ENCODE data around the gene ABCA8.

Gene ABCA8

DNA sequence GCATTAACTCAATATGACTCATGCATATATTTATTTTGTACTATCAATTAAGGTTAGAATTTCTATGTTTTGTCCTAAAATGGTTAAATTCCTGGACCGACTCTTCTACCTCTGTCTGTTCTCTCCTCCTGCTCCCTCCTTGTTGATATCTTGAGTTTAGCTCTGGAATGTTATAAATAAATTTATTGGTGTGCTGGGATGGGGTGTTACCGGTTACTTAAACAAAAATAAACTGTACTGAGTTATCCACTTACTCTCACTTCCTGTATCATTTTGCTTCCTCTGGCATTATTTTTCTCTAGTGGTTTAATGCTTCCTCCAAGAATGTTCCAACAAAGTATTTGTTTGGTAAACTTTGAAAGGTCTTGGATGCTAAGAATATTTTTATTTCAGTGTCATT lies 120.1 kb downstream of the ABCA8 start (continued):
- TF ChIP-seq, protein P1, sequence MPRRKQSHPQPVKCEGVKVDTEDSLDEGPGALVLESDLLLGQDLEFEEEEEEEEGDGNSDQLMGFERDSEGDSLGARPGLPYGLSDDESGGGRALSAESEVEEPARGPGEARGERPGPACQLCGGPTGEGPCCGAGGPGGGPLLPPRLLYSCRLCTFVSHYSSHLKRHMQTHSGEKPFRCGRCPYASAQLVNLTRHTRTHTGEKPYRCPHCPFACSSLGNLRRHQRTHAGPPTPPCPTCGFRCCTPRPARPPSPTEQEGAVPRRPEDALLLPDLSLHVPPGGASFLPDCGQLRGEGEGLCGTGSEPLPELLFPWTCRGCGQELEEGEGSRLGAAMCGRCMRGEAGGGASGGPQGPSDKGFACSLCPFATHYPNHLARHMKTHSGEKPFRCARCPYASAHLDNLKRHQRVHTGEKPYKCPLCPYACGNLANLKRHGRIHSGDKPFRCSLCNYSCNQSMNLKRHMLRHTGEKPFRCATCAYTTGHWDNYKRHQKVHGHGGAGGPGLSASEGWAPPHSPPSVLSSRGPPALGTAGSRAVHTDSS (tag by site-specific recombination; IDR thresholded peaks at IDR 0.05): no peak
- TF ChIP-seq, protein P2, sequence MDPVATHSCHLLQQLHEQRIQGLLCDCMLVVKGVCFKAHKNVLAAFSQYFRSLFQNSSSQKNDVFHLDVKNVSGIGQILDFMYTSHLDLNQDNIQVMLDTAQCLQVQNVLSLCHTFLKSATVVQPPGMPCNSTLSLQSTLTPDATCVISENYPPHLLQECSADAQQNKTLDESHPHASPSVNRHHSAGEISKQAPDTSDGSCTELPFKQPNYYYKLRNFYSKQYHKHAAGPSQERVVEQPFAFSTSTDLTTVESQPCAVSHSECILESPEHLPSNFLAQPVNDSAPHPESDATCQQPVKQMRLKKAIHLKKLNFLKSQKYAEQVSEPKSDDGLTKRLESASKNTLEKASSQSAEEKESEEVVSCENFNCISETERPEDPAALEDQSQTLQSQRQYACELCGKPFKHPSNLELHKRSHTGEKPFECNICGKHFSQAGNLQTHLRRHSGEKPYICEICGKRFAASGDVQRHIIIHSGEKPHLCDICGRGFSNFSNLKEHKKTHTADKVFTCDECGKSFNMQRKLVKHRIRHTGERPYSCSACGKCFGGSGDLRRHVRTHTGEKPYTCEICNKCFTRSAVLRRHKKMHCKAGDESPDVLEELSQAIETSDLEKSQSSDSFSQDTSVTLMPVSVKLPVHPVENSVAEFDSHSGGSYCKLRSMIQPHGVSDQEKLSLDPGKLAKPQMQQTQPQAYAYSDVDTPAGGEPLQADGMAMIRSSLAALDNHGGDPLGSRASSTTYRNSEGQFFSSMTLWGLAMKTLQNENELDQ (tag by site-specific recombination; IDR thresholded peaks at IDR 0.05; ENCODE audit: low read depth): no peak
- TF ChIP-seq ZNF654 (tag by site-specific recombination; IDR thresholded peaks at IDR 0.05; ENCODE audit: low read depth) (no peak), KLF1 (tag by site-specific recombination; IDR thresholded peaks at IDR 0.05) (no peak), ZNF423 (tag by site-specific recombination; IDR thresholded peaks at IDR 0.05) (no peak), ZNF768 (tag by site-specific recombination; IDR thresholded peaks at IDR 0.05) (no peak), ZNF837 (tag by site-specific recombination; IDR thresholded peaks at IDR 0.05) (no peak), ZNF223 (tag by site-specific recombination; IDR thresholded peaks at IDR 0.05) (no peak), ZNF791 (tag by site-specific recombination; IDR thresholded peaks at IDR 0.05) (no peak)
- TF ChIP-seq, protein P3, sequence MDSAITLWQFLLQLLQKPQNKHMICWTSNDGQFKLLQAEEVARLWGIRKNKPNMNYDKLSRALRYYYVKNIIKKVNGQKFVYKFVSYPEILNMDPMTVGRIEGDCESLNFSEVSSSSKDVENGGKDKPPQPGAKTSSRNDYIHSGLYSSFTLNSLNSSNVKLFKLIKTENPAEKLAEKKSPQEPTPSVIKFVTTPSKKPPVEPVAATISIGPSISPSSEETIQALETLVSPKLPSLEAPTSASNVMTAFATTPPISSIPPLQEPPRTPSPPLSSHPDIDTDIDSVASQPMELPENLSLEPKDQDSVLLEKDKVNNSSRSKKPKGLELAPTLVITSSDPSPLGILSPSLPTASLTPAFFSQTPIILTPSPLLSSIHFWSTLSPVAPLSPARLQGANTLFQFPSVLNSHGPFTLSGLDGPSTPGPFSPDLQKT (IDR thresholded peaks at IDR 0.05; ENCODE audit: borderline replicate concordance, low read depth, low read length): no peak

DNA sequence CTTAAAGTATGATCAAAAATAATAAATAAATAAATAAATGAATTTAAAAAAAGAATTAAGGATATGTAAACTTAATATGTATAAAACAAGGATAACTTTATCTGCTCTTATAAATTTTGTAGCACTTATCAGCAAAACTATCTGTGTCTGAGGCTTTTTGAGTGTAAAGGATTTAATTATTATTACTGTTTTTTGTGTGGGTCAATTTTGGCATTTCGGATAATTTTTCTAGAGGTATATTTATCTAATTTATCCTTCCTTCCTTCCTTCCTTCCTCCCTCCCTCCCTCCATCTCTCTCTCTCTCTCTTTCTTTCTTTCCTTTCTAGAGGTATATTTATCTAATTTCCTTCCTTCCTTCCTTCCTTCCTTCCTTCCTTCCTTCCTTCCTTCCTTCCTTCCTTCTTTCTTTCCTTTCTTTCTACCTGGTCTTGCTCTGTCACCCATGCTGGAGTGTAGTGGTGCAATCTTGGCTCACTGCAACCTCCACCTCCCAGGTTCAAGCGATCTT lies 120.8 kb downstream of the ABCA8 start:
- Histone ChIP-seq H3K9me3 (ENCODE audit: control insufficient read depth, insufficient read depth, low read depth, low read length) (no peaks in the 10 kb centered on the region), H3K4me3 (ENCODE audit: low read depth, low read length) (no peak overlapping the region), H3K27ac (ENCODE audit: extremely low read depth, low read depth, low read length) (no peak overlapping the region), H3K36me3 (ENCODE audit: control insufficient read depth in 2 of 2, insufficient read depth in 1 of 2, low read length in 2 of 2) (no peaks in the 10 kb centered on the region), H3K4me1 (ENCODE audit: control insufficient read depth, insufficient read depth, low read length) (no peaks in the 10 kb centered on the region)
- CTCF ChIA-PET: no interaction called here
- TF ChIP-seq ZFP69B (tag by site-specific recombination; IDR thresholded peaks at IDR 0.05) (no peak), ZNF366 (tag by site-specific recombination; conservative IDR thresholded peaks at IDR 0.05) (peak; percentile 82)
- POLR2A ChIA-PET: no interaction called here

DNA sequence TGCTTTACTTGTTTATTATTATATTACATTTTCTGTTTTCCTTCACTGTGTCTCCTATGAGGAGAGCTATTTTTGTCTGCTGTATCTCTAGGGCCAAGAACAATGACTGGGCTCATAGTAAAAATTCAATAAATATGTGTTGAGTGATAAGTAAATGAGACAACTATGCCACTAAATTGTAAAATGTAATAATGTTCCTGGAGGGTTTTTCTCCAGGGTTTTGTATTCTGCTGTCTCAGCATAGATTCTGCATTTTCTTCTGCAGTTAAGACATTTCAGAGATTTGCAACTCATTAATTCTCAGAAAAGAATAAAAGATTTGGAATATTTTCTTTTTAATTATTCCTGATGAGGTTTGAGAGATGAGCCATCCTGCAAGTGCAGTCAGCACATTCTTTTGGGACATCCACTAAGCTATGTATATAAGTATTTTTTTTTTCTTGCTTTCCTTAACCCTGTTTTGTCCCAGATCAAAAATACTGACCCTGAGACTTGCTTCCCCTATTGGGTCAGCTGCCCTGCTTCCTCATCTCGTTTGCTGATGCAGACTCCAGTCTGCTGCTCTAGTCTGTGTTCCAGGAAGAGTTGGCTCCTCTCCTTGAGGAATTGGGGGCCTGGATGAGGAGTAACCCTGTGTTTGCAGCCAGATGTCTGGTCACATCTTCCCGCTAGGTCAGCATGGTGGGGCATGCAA lies 122.9 kb downstream of the ABCA8 start:
- H3K4me1 ChIP-seq (ENCODE audit: control insufficient read depth, insufficient read depth, low read length): no peaks in the 10 kb centered on the region
- no peak overlapping the region for H3K27ac ChIP-seq (ENCODE audit: extremely low read depth, low read depth, low read length)
- no peak overlapping the region for H3K4me3 ChIP-seq (ENCODE audit: low read depth, low read length)
- ChIA-PET CTCF (no interaction called here), POLR2A (interaction anchor here (0.7 kb wide), 1 partner anchor 204 kb away, joined by 3 read pairs; no protein-coding TSS in a partner anchor)
- no peaks in the 10 kb centered on the region for H3K36me3 ChIP-seq (ENCODE audit: control insufficient read depth in 2 of 2, insufficient read depth in 1 of 2, low read length in 2 of 2)
- TF ChIP-seq, protein P4, sequence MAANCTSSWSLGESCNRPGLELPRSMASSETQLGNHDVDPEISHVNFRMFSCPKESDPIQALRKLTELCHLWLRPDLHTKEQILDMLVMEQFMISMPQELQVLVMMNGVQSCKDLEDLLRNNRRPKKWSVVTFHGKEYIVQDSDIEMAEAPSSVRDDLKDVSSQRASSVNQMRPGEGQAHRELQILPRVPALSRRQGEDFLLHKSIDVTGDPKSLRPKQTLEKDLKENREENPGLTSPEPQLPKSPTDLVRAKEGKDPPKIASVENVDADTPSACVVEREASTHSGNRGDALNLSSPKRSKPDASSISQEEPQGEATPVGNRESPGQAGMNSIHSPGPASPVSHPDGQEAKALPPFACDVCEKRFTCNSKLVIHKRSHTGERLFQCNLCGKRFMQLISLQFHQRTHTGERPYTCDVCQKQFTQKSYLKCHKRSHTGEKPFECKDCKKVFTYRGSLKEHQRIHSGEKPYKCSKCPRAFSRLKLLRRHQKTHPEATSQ (tag by site-specific recombination; IDR thresholded peaks at IDR 0.05): no peak
- TF ChIP-seq GLIS1 (tag by site-specific recombination; IDR thresholded peaks at IDR 0.05): no peak
- no peaks in the 10 kb centered on the region for H3K9me3 ChIP-seq (ENCODE audit: control insufficient read depth, insufficient read depth, low read depth, low read length)

All from HEK293 (cell line).